Thyroid gland (tissue), 4 donors: ENCODE measurements around the gene CISH. TPM values are rescaled to one million over a fixed set of nuclear protein-coding genes. Genes with fewer than 3 reads are reported as not detected.

Experiments used
- DNase-seq, 2 donors: peaks; one replicate each; pipeline ENCODE4 v3.0.0-alpha.2; 2019
- H3K27ac ChIP-seq, 3 donors: fragments of 200-600 bp; sonication (generic); 1 replicate in 2 of 3; 2 replicates in 1 of 3; pipeline ENCODE4 v1.5.1; 2016 to 2019; ENCODE audit warnings: mild to moderate bottlenecking in 1 of 3, moderate library complexity in 1 of 3
- H3K27me3 ChIP-seq: fragments of 200-600 bp; sonication (generic); one replicate; pipeline ENCODE4 v1.5.1; 2019
- H3K36me3 ChIP-seq, 2 donors: fragments of 200-600 bp; sonication (generic); one replicate each; pipeline ENCODE4 v1.5.1; 2016 to 2019
- H3K4me1 ChIP-seq, 2 donors: fragments of 200-600 bp; sonication (generic); one replicate each; pipeline ENCODE4 v1.5.1; 2017 to 2019
- H3K4me3 ChIP-seq, 3 donors: fragments of 200-600 bp; sonication (generic); replicated peaks in 1 of 3; 1 replicate in 2 of 3; 2 replicates in 1 of 3; pipeline ENCODE4 v1.5.1; 2016; ENCODE audit warnings: mild to moderate bottlenecking in 1 of 3
- H3K9me3 ChIP-seq: fragments of 200-600 bp; sonication (generic); one replicate; pipeline ENCODE4 v1.5.1; 2017
- POLR2A ChIP-seq, 2 donors: fragments of 450-650 bp; IDR thresholded peaks; one replicate each; pipeline ENCODE4 v1.6.1; 2017; ENCODE audit warnings: antibody characterized with exemption in 2 of 2, mild to moderate bottlenecking in 2 of 2, moderate library complexity in 1 of 2
- WGBS, 2 donors: methylation state at CpG; one replicate each; pipeline ENCODE4 v1.1.5; 2017; 5-methylcytosine and 5-hydroxymethylcytosine counted together
- intact Hi-C: fragments of 100-400 bp; cut with DNase I; formaldehyde crosslinking; loops from one replicate; pipeline ENCODE4 v1.15.1; 2023
- total RNA-seq, 4 donors: library from RNA; depleted of rRNA; stranded (reverse); fragments of >200 nt; gene quantifications; one replicate each; pipeline ENCODE4 v1.2.3, GENCODE V29; 2016
- TF ChIP-seq, protein P1 (sequence below), 6 experiments: fragments of 200-600 bp in 3 of 6; fragments of 450-650 bp in 3 of 6; sonication (generic) in 3 of 6; IDR thresholded peaks; one replicate each; pipeline ENCODE4 v1.5.1; 2016 to 2019; ENCODE audit warnings: antibody characterized with exemption in 6 of 6, mild to moderate bottlenecking in 2 of 6, inconsistent platforms in 1 of 6, moderate library complexity in 1 of 6

The CISH gene
- total RNA-seq, 4 donors from 2014 or later, result 31.0 to 78.1 (median 48.0) TPM

DNA sequence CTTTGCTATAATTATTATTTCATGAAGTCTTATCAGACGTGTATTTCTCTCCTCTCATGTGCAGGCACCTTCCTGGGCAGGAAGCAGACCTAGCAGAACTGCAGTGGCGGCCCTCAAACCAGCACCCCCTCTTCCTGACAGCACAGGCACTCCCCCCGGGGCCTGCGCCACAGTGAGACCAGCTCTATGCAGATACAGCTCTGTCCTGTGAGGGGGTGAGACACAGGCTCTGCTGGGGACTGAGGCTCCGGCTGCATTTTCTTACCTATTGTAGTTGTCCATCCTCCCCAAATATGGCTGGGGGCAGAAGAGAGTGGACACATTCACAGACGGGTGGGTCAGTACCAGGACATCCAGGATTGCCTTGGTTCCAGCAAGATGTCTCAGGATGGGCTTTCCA is 5.0 kb downstream of the CISH start:
- 63 to 73% methylated on average over 5 to 6 of the region's 6 CpGs for WGBS, 2 donors
- TF ChIP-seq, protein P1, sequence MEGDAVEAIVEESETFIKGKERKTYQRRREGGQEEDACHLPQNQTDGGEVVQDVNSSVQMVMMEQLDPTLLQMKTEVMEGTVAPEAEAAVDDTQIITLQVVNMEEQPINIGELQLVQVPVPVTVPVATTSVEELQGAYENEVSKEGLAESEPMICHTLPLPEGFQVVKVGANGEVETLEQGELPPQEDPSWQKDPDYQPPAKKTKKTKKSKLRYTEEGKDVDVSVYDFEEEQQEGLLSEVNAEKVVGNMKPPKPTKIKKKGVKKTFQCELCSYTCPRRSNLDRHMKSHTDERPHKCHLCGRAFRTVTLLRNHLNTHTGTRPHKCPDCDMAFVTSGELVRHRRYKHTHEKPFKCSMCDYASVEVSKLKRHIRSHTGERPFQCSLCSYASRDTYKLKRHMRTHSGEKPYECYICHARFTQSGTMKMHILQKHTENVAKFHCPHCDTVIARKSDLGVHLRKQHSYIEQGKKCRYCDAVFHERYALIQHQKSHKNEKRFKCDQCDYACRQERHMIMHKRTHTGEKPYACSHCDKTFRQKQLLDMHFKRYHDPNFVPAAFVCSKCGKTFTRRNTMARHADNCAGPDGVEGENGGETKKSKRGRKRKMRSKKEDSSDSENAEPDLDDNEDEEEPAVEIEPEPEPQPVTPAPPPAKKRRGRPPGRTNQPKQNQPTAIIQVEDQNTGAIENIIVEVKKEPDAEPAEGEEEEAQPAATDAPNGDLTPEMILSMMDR (IDR thresholded peaks at IDR 0.05), result no peak
- no peak for TF ChIP-seq POLR2A (IDR thresholded peaks at IDR 0.05)
- Histone ChIP-seq H3K27me3 (no peaks in the 10 kb centered on the region), H3K36me3 (peaks cover 20 to 21% of the 10 kb centered on the region in 2 donors), H3K4me1 (peaks cover 83 to 89% of the 10 kb centered on the region in 2 donors), H3K27ac (peak overlapping the region; percentile 99 to 100 (median 100)), H3K9me3 (no peaks in the 10 kb centered on the region), H3K4me3 (no peak overlapping the region)
- no peak for DNase-seq
- intact Hi-C loops, result no loop called here

DNA sequence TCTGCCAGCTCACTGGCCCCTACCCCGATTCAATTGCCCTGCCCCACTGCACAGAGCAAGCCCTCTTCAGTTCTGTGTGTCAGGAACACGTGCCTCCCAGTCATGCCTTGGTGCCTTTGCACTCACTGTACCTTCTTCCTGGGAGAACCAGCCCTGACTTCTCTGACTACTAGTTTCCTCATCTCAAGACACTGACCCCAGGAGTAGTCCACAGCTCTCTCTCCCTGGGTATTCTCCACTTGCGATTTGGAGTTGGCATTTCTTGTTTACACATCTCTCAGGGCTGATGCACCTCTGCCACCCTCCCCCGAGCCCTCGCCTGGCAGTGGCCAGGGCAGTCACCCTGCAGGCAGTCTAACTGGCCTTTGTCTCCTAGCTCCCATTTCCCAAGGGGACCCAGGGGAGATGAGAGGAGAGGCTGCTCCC is 5.7 kb downstream of the CISH start:
- H3K27ac ChIP-seq, result peak overlapping the region; percentile 99 to 100 (median 100)
- intact Hi-C loops, result no loop called here
- H3K36me3 ChIP-seq, result peaks cover 20 to 21% of the 10 kb centered on the region in 2 donors
- TF ChIP-seq POLR2A (IDR thresholded peaks at IDR 0.05), result peak in 1 of 2 donors; percentile 83
- TF ChIP-seq, protein P1 (IDR thresholded peaks at IDR 0.05), result no peak
- 35% methylated on average over 5 of the region's 5 CpGs for WGBS, 2 donors
- no peaks in the 10 kb centered on the region for H3K27me3 ChIP-seq
- peaks cover 88 to 96% of the 10 kb centered on the region in 2 donors for H3K4me1 ChIP-seq
- H3K4me3 ChIP-seq, result no peak overlapping the region
- H3K9me3 ChIP-seq, result no peaks in the 10 kb centered on the region
- peak; percentile 93 to 95 for DNase-seq

DNA sequence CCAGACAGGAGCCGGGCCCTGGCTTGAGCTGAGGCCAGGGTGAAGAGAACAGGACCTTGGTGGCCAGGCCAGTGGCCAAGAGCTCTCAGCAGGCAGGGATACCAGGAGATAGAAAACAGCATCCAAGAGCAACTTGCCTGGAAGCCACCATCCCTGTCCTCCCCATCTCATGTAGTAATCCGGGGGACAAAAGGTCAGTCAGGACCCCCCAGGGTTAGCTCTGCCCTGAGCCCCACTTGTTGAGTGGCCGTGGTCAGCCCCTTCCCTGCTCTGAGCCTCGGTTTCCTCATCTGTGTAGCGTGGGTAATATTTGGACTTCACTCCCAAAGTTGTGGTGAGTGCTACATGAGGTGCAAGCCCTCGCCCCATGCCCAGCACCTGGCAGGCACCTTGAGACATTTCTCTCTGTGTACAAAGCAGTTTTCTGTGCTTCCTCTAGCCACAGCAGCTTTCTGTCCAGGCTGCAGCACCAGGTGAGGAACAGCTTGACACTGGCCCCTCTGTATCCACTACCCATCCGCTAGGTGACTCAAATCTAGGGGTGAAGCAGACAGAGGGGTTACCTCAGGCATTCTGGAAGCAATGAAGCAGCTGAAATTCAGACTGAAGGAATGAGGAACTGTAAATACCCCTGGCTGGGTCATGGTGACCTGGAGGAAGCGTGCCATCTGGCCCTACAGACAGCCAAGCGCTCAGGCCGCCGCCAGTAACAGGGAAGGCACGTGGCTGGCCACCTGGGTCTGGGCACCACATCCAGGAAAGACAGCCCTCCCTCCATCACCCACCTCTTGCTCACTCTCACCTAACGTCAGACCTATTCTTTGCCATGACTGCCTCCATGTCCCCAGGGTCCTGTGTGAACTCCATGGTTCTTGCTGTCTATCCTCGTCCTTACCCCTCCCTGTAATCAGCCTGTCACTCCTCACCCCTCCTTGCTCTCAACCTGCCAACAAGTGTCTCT is 6.7 kb downstream of the CISH start:
- Histone ChIP-seq H3K4me3 (no peak overlapping the region), H3K9me3 (no peaks in the 10 kb centered on the region), H3K27ac (peak overlapping the region; percentile 99 to 100 (median 100)), H3K4me1 (peaks cover 91 to 97% of the 10 kb centered on the region in 2 donors), H3K36me3 (peaks cover 20 to 21% of the 10 kb centered on the region in 2 donors), H3K27me3 (no peaks in the 10 kb centered on the region)
- intact Hi-C loops, result no loop called here
- TF ChIP-seq POLR2A (IDR thresholded peaks at IDR 0.05), result peak in 1 of 2 donors; percentile 4
- TF ChIP-seq, protein P1 (IDR thresholded peaks at IDR 0.05), result no peak
- WGBS, 2 donors, result 73 to 76% methylated on average over 14 of the region's 14 CpGs
- DNase-seq, result peak; percentile 53 to 74

DNA sequence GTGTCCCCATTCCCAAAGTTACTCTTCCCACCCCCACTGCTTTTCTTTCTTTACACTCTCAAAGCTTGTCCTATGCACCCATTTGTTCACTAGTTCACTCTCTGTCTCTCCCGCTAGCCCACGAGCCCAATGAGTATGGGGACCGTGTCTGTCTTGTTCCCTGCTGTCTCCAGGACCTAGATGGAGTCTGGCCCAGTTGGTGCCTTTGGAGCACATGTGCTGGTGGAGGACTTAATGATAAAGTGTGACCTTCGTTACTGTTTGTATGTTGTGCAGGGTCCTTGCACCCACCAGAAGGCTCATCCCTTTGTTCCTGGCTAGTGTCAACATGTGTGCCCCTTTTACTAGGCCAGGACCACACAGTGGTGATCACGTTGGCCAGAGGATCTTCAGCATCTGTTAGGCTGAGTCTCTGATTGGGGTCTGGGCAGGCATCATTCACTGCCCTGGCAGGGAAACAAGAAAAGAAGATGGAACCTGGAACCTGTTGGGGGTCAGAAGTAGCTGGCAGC is 7.4 kb downstream of the CISH start:
- 84 to 93% methylated on average over 4 to 5 of the region's 5 CpGs for WGBS, 2 donors
- H3K4me1 ChIP-seq, result peaks cover 91 to 97% of the 10 kb centered on the region in 2 donors
- H3K36me3 ChIP-seq, result peaks cover 20 to 21% of the 10 kb centered on the region in 2 donors
- no peak for TF ChIP-seq POLR2A (IDR thresholded peaks at IDR 0.05)
- TF ChIP-seq, protein P1 (IDR thresholded peaks at IDR 0.05), result no peak
- H3K27ac ChIP-seq, result peak overlapping the region; percentile 99 to 100 (median 100)
- no peaks in the 10 kb centered on the region for H3K27me3 ChIP-seq
- no peak overlapping the region for H3K4me3 ChIP-seq
- intact Hi-C loops, result no loop called here
- DNase-seq, result no peak
- no peaks in the 10 kb centered on the region for H3K9me3 ChIP-seq
